GM12878 (cell line): ENCODE results near the gene UBAC2. TPM values are rescaled to one million over a fixed set of nuclear protein-coding genes. Genes with fewer than 3 reads are reported as not detected.
A peak's percentile ranks its signal among the peaks of the same experiment; 100 is the strongest.

Source experiments
- DPF2 ChIP-seq: fragments of 450-650 bp; IDR thresholded peaks from 2 replicates; pipeline ENCODE4 v1.6.1; 2017; ENCODE audit warnings: mild to moderate bottlenecking
- ELK1 ChIP-seq: IDR thresholded peaks from 2 replicates; pipeline ENCODE4 v1.6.1; 2012; ENCODE audit warnings: low read depth, low read length, improper control_type of control experiment
- ESRRA ChIP-seq: IDR thresholded peaks from 2 replicates; pipeline ENCODE4 v1.6.1; 2012; ENCODE audit warnings: mild to moderate bottlenecking, low read length, improper control_type of control experiment
- ETV6 ChIP-seq, 2 experiments: fragments of 450-650 bp in 1 of 2; IDR thresholded peaks in 1 of 2; conservative IDR thresholded peaks in 1 of 2; 2 replicates each; pipeline ENCODE4 v1.6.1; 2014; ENCODE audit warnings: antibody characterized with exemption in 1 of 2, borderline replicate concordance in 1 of 2, low read depth in 1 of 2, mild to moderate bottlenecking in 1 of 2, moderate library complexity in 1 of 2
- GABPA ChIP-seq: IDR thresholded peaks from 2 replicates; pipeline ENCODE4 v1.6.1; 2014; ENCODE audit warnings: antibody characterized with exemption, low read depth, mild to moderate bottlenecking, inconsistent platforms
- HDAC6 ChIP-seq: fragments of 200-600 bp; sonication (generic); IDR thresholded peaks from one replicate; pipeline ENCODE4 v1.8.0; 2017; ENCODE audit warnings: antibody characterized with exemption; ENCODE audit not compliant: unreplicated experiment
- HDGF ChIP-seq: fragments of 450-650 bp; IDR thresholded peaks from 2 replicates; pipeline ENCODE4 v1.6.1; 2016; ENCODE audit warnings: antibody characterized with exemption
- IKZF1 ChIP-seq: fragments of 450-650 bp; conservative IDR thresholded peaks from 2 replicates; pipeline ENCODE4 v1.6.1; 2017; ENCODE audit warnings: antibody characterized with exemption, mild to moderate bottlenecking
- MAX ChIP-seq: IDR thresholded peaks from 2 replicates; pipeline ENCODE4 v1.6.1; 2012; ENCODE audit warnings: low read depth, low read length, improper control_type of control experiment
- NFIC ChIP-seq: IDR thresholded peaks from 2 replicates; pipeline ENCODE4 v1.6.1; 2012; ENCODE audit warnings: low read depth, mild to moderate bottlenecking, inconsistent platforms, low read length, moderate library complexity
- NR2F1 ChIP-seq: fragments of 450-650 bp; conservative IDR thresholded peaks from 2 replicates; pipeline ENCODE4 v1.6.1; 2017; ENCODE audit warnings: mild to moderate bottlenecking
- POU2F2 ChIP-seq: IDR thresholded peaks from 3 replicates; pipeline ENCODE4 v1.6.1; 2011; ENCODE audit warnings: low read depth, mild to moderate bottlenecking, low read length, borderline replicate concordance
- RAD21 ChIP-seq: IDR thresholded peaks from 2 replicates; pipeline ENCODE4 v1.6.1; 2011; ENCODE audit warnings: mild to moderate bottlenecking, low read depth, low read length, moderate library complexity; ENCODE audit not compliant: insufficient read depth
- RCOR1 ChIP-seq: conservative IDR thresholded peaks from 2 replicates; pipeline ENCODE4 v1.6.1; 2012; ENCODE audit warnings: low read depth, low read length, improper control_type of control experiment
- SKIL ChIP-seq: fragments of 450-650 bp; IDR thresholded peaks from 2 replicates; pipeline ENCODE4 v1.6.1; 2017; ENCODE audit warnings: mild to moderate bottlenecking, low read depth, inconsistent platforms; ENCODE audit not compliant: poor library complexity, severe bottlenecking
- SP1 ChIP-seq: IDR thresholded peaks from one replicate; pipeline ENCODE4 v1.6.1; 2011; ENCODE audit warnings: low read depth, low read length
- TCF12 ChIP-seq: IDR thresholded peaks from 2 replicates; pipeline ENCODE4 v1.6.1; 2011; ENCODE audit warnings: low read depth, mild to moderate bottlenecking, low read length
- ZBTB33 ChIP-seq: fragments of 450-650 bp; IDR thresholded peaks from 2 replicates; pipeline ENCODE4 v1.6.1; 2017; ENCODE audit warnings: mild to moderate bottlenecking
- ZBTB4 ChIP-seq: fragments of 450-650 bp; formaldehyde crosslinking; IDR thresholded peaks from 2 replicates; pipeline ENCODE4 v1.4.0; 2022; ENCODE audit warnings: mild to moderate bottlenecking, moderate library complexity
- polyA plus RNA-seq, 11 experiments: library from polyadenylated mRNA; depleted of rRNA in 4 of 11; unstranded in 6 of 11; stranded (reverse) in 5 of 11; fragments of >200 nt; fragmentation: Nextera tagmentation in 4 of 11; fragmentation: Illumina TruSeq in 1 of 11; extraction: Ambion mirVana in 4 of 11; extraction: Trizol in 1 of 11; gene quantifications; 1 replicate in 1 of 11; 2 replicates in 10 of 11; pipeline versions ENCODE4 v1.2.1 to v1.2.3, GENCODE V29; 2011 to 2016; ENCODE audit warnings: inconsistent platforms in 2 of 11, missing spikeins in 2 of 11, low read depth in 1 of 11
- total RNA-seq, 4 experiments: library from RNA; depleted of rRNA in 3 of 4; stranded (reverse); fragments of >200 nt in 3 of 4; fragmentation: Illumina TruSeq in 1 of 4; extraction: Trizol in 1 of 4; gene quantifications; 2 replicates each; pipeline versions ENCODE4 v1.2.1 to v1.2.3, GENCODE V29; 2013 to 2021
- TF ChIP-seq, protein P1 (sequence below): fragments of 450-650 bp; IDR thresholded peaks from 2 replicates; pipeline ENCODE4 v1.6.1; 2017; ENCODE audit warnings: borderline replicate concordance

Gene UBAC2
- total and polyA plus RNA-seq, 10 of the 15 experiments (the other 5 are each of a cell fraction or from before 2014, with no cell fraction given), result 3.0 to 54.6 (median 17.4) TPM

GRCh38 chr13:99376132-99376531, 175.5 kb downstream of the UBAC2 start (continued):
- TF ChIP-seq ESRRA (no peak), ELK1 (no peak), RCOR1 (no peak), SP1 (peak; percentile 52), SKIL (no peak), HDGF (no peak), NR2F1 (peak; percentile 43; the same call in 1 of the 2 replicates), RAD21 (no peak), POU2F2 (peak; percentile 53; the same call in 1 of the 3 replicates), IKZF1 (peak; percentile 93), ZBTB33 (no peak), GABPA (no peak), TCF12 (peak; percentile 40; the same call in 1 of the 2 replicates), NFIC (no peak), ZBTB4 (CRISPR knock-in tag) (no peak), ETV6 (conservative IDR thresholded peaks at IDR 0.05 in 1 of 2, IDR thresholded peaks at IDR 0.05 in 1 of 2; ENCODE audit: borderline replicate concordance in 1 of 2, low read depth in 1 of 2) (no peak), HDAC6 (no peak), MAX (0 out of 2 replicates have a peak, but pooled peaks have one; percentile 49), DPF2 (peak; percentile 93)
- TF ChIP-seq, protein P1, sequence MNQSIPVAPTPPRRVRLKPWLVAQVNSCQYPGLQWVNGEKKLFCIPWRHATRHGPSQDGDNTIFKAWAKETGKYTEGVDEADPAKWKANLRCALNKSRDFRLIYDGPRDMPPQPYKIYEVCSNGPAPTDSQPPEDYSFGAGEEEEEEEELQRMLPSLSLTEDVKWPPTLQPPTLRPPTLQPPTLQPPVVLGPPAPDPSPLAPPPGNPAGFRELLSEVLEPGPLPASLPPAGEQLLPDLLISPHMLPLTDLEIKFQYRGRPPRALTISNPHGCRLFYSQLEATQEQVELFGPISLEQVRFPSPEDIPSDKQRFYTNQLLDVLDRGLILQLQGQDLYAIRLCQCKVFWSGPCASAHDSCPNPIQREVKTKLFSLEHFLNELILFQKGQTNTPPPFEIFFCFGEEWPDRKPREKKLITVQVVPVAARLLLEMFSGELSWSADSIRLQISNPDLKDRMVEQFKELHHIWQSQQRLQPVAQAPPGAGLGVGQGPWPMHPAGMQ, result no peak
